PFSK-1 (cell line): ENCODE results near the gene STK39.

Source experiments
- FOXP2 ChIP-seq: optimal IDR thresholded peaks from 2 replicates; pipeline ENCODE3; 2011; ENCODE audit warnings: borderline replicate concordance, control low read depth, inconsistent platforms; ENCODE audit not compliant: insufficient read depth; ENCODE audit errors: extremely low read length, extremely low read depth
- POLR2AphosphoS5 ChIP-seq: IDR thresholded peaks from 2 replicates; pipeline ENCODE4 v1.6.1; 2012; ENCODE audit warnings: low read depth, mild to moderate bottlenecking, control low read depth, low read length, moderate library complexity
- SIN3A ChIP-seq: IDR thresholded peaks from 2 replicates; pipeline ENCODE4 v1.6.1; 2012; ENCODE audit warnings: mild to moderate bottlenecking, low read length, moderate library complexity, borderline replicate concordance; ENCODE audit not compliant: insufficient read depth
- TAF1 ChIP-seq: IDR thresholded peaks from 2 replicates; pipeline ENCODE4 v1.6.1; 2012; ENCODE audit warnings: low read length, control low read depth, borderline replicate concordance; ENCODE audit not compliant: insufficient read depth
- TF ChIP-seq, protein P1 (sequence below), 2 experiments: IDR thresholded peaks; 2 replicates each; pipeline versions ENCODE4 v1.6.1 to v1.8.0; 2011 to 2012; ENCODE audit warnings: low read depth in 2 of 2, low read length in 2 of 2, control low read depth in 1 of 2, inconsistent platforms in 1 of 2, mild to moderate bottlenecking in 1 of 2, moderate library complexity in 1 of 2; ENCODE audit not compliant: insufficient read depth in 1 of 2

Gene STK39

DNA sequence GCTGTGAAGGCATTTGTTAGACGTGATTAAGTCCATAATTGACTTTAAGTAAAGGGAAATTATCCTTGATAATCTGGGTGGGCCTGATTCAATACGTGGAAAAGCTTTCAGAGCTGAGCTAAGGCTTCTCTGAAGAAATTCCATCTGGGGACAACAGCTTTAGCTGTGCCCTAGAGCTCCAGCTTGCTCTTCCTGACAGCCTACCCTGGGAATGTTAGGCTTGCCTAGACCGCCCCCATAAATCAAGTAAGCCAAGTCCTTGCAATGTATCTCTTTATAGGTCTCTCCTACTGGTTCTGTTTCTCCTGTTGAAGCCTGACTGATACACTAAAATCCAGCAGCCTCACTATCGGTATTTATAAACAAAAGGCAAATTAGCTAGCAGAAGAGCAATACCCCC is 160.0 kb downstream of the STK39 start:
- TF ChIP-seq POLR2AphosphoS5 (no peak), TAF1 (no peak), FOXP2 (no peak), SIN3A (no peak)
- TF ChIP-seq, protein P1, sequence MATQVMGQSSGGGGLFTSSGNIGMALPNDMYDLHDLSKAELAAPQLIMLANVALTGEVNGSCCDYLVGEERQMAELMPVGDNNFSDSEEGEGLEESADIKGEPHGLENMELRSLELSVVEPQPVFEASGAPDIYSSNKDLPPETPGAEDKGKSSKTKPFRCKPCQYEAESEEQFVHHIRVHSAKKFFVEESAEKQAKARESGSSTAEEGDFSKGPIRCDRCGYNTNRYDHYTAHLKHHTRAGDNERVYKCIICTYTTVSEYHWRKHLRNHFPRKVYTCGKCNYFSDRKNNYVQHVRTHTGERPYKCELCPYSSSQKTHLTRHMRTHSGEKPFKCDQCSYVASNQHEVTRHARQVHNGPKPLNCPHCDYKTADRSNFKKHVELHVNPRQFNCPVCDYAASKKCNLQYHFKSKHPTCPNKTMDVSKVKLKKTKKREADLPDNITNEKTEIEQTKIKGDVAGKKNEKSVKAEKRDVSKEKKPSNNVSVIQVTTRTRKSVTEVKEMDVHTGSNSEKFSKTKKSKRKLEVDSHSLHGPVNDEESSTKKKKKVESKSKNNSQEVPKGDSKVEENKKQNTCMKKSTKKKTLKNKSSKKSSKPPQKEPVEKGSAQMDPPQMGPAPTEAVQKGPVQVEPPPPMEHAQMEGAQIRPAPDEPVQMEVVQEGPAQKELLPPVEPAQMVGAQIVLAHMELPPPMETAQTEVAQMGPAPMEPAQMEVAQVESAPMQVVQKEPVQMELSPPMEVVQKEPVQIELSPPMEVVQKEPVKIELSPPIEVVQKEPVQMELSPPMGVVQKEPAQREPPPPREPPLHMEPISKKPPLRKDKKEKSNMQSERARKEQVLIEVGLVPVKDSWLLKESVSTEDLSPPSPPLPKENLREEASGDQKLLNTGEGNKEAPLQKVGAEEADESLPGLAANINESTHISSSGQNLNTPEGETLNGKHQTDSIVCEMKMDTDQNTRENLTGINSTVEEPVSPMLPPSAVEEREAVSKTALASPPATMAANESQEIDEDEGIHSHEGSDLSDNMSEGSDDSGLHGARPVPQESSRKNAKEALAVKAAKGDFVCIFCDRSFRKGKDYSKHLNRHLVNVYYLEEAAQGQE (IDR thresholded peaks at IDR 0.05; ENCODE audit: insufficient read depth in 1 of 2, low read depth in 2 of 2, low read length in 2 of 2) = no peak

- TF ChIP-seq, protein P1 (IDR thresholded peaks at IDR 0.05; ENCODE audit: insufficient read depth in 1 of 2, low read depth in 2 of 2, low read length in 2 of 2) = no peak
- no peak for TF ChIP-seq FOXP2
- no peak for TF ChIP-seq POLR2AphosphoS5
- TF ChIP-seq SIN3A = no peak
- TF ChIP-seq TAF1 = no peak
Measured at GRCh38 chr2:168086851-168087250, 160.5 kb downstream of the STK39 start.

DNA sequence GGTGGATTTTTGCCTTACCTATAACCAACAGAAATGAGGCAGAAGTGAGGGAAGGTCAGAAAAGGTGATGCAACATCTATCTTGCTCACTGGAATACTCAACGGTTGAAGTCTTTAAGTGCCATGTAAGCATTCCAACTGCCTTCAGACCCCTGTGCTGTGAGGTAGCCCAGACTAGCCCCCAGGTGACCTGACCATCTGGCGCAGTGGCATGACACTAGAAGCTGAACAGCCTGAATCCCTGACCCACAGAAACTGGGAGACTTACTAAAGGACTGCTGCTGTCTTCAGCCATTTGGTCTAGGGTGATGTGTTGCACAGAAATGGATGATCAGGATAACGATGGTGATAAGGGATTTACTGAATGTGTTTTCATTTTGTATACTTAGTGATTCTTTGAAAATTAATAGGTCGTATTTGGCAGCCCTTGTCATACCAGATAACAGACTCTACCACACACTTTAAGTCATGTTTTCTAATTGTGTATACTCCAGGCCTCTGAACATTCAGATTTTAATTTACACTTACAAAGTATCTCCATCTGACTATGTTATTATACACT is 161.5 kb downstream of the STK39 start:
- TF ChIP-seq, protein P1 (IDR thresholded peaks at IDR 0.05; ENCODE audit: insufficient read depth in 1 of 2, low read depth in 2 of 2, low read length in 2 of 2) = no peak
- TF ChIP-seq POLR2AphosphoS5 (no peak), TAF1 (no peak), FOXP2 (no peak), SIN3A (no peak)

- no peak for TF ChIP-seq SIN3A
- no peak for TF ChIP-seq TAF1
Measured at GRCh38 chr2:168084288-168084687, 163.1 kb downstream of the STK39 start.

DNA sequence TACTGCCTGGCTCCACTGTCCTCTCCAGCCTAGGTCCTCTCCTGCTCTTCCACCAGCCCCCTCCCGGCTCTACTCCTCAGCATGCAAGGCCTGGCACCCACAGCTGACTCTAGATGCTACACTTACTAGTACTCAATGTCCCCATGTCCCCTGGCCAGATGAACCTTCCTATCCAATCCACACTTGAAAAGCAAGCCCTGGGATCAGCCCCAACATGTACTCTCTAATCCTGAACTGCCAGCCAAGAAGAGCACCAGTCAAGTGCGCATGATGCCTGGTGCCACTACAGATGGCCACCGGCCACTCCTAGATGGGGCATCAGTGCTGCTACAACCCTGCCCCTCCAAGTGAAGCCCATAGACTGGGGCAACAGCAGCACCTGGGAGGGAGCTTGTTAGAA is 168.2 kb downstream of the STK39 start:
- TF ChIP-seq, protein P1 (IDR thresholded peaks at IDR 0.05; ENCODE audit: insufficient read depth in 1 of 2, low read depth in 2 of 2, low read length in 2 of 2) = no peak
- TF ChIP-seq TAF1 (no peak), POLR2AphosphoS5 (no peak), FOXP2 (no peak), SIN3A (no peak)
